GM19328 (cell line): ENCODE results near the gene PTPRS.

Experiments
- ATAC-seq: cut with Tn5 transposase; IDR thresholded peaks from one replicate; pipeline ENCODE4 v1.9.1; 2021; ENCODE audit warnings: mild to moderate bottlenecking, moderate library complexity; ENCODE audit not compliant: unreplicated experiment

PTPRS gene

DNA sequence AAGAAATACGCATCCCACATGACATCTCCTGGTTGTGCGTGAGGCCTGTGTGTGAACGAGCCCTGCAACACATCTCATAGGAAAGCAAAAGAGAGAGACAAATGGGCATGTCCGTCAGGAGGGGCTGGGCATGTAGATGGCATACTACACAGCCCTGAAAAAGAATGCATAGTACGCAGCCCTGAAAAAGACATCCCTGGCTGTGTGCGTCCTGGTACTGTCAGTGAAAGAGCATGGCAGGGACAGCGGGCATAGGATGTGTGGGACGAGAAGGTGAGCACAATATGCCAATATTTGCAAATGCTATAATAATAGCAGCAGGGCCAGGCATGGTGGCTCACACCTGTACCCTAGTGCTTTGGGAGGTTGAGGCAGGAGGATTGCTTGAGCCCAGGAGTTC lies 28.6 kb downstream of the PTPRS start:
- no peak for ATAC-seq

GRCh38 chr19:5309438-5310204 lies 31.0 kb downstream of the PTPRS start:
- no peak for ATAC-seq

DNA sequence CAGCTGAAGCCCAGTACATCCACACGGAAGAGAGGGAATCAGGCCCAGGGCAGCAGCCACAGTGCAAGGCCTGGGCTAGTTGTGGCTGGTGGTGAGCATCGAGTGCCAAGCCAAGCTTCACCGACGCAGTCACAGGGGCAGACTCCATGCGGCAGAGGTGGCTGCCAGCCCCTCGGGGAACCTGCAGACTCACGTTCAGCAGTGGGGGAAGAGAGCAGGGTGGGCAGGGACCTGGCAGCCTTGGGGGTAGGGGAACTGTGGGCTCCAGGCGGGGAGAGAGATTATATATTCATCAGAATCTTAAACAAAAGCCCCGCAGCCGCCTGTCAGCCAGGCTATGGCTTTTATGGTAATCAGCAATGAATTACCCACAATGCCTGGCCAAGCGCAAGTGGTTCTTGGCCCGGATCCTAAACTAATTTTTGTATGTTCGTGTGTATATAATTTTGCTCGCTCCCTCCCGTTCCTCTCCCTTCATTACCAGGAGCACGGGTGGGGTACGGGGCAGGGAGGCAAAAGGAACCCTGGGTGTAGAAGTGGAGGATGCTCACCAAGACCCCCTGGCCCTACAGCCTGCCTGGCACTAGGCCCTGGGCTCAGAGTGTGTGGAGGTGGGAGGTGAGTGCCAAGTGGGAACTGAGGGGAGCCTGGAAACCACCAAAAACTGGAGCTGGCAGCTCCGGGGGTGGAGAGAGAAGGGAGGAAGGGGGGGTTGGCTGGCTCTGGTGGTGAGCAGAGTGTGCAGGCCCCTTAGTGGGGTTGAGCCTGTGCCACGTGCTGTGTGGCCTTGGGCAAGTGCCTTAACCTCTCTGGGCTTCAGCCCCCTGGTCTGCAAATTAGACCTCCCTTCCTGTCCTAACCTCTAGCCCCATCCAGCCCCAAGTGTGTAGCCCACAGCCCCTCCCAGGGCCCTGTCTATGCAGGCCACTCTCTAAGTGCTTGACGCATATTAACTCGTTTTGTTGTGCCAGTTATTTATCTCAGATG lies 31.9 kb downstream of the PTPRS start:
- ATAC-seq: no peak

DNA sequence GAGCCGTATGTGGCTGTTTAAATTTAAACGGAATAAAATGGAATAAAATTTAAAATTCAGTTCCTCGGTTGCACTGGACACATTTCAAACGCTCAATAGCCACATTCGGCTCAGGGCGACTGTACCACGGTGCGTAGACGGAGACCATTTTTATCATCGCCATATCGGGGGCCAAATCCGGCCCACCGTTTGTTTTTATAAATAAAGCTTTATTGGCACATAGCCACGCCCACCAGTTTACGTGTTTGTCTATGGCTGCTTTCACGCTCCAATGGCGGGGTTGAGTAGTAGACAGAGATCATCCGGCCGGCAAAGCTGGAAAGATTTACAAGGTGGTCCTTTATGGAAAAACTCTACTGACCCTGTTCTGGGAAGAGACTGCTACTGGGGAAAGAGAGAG lies 33.0 kb downstream of the PTPRS start:
- ATAC-seq: no peak

DNA sequence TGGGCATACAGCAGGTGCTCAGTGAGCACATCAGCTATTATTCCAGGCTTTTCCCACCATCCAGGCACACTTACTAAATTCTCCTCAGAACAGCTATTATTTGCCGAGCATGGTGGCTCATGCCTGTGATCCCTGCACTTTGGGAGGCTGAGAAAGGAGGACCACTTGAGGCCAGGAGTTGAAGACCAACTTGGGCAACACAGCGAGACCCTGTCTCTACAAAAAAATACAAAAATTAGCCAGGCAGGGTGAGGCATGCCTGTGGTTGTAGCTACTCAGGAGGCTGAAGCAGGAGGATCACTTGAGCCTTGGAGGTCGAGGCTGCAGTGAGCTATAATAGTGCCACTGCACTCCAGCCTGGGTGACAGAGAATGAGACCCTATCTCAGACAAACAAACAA lies 35.4 kb downstream of the PTPRS start:
- ATAC-seq: no peak

- ATAC-seq: no peak
These were observed 36.1 kb downstream of the PTPRS start for GRCh38 chr19:5304486-5304885.

- ATAC-seq: no peak
These were observed 37.4 kb downstream of the PTPRS start for GRCh38 chr19:5303208-5303607.

DNA sequence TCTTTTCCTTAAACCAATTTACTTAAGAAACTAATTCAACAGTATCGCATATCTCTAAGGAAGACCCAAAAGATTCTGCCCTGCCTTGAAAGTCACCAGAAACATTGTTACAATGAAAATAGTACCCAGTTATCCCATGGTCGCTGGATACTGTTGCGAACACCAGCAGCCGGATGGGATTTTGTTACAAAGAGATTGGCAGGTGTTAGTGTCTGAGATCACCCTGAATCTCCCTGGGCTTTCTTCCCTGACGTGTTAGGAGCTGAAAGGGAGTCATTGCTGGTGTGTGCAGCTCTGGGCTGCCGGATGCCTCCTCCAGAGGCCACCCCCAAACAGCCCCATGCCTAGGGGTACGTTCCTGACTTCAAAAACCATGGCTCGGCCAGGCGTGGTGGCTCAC lies 38.2 kb downstream of the PTPRS start:
- ATAC-seq: no peak

DNA sequence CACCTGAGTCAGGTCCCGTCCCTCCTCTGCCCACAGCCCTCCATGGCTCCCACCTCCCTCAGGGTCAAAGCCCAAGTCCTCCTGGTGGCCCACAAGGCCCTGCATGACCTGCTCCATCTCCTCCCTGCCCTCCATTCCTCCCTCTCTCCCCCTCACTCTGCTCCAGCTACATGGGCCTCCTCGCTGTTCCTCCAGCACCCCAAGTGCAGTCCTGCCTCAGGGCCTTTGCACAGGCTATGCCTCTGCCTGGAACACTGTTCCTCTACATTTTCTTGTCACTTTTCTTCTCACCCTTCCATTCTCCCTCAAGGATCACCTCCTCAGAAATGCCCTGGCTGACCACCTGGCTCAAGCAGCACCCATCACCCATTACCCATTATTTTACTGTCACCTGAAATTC lies 41.5 kb downstream of the PTPRS start:
- ATAC-seq: no peak

DNA sequence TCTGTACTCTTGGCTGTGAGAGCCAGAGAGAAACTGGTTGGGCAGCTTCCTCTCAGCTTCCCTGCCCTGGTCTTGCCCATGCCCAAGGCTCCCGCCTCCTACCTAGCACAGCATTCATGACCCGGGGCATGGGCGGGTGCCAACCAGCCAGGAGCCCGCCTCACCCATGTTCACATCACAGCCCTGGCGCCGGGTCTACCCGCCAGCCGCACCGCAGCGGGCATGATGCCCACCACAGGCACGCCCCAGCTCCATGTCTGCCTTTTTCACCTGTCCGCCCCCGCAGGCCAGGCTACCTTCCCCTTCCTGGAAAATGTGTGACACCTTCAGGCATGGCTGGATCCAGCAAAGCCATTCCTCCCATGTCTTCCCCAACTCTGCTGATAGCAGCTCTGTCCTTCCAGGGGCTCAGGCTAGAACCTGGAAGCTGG lies 42.1 kb downstream of the PTPRS start:
- no peak for ATAC-seq

- no peak for ATAC-seq
These were observed 43.3 kb downstream of the PTPRS start for GRCh38 chr19:5297272-5297669.

DNA sequence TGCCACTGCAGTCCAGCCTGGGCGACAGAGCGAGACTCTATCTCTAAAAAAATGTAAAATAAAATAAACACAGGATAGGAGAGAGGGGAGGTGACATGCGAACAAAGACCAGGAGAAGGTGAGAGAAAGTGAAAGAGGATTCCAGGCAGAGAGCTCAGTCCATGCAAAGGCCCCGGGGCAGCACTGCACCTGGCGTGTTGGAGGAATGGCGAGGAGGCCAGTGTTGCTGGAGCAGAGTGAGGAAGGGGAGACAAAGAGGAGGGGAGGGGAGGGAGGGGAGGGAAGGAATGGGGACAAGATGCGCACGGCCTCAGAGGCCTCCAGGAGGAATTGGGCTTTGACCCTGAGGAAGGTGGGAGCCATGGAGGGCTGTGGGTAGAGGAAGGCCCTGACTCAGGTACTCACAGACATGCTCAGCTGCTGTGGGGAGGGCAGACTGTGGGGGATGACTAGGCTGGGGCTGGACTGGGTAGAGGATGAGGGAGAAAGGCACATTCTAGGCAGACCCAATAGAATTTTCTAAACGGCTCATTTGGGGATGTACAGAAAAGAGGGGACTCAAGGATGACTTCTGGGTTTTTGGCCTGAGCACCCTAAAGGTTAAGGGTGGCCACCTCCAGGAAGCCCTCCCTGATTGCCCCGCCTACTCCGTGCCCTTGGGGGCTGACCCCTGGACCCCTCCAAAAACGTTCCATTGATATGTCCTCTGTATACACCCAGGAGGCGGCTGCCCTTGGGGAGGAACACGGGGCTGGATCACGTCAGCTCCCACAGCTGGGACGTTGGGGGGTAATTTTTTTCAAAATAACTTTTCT lies 43.9 kb downstream of the PTPRS start:
- no peak for ATAC-seq

GRCh38 chr19:5296021-5296420 lies 44.6 kb downstream of the PTPRS start:
- ATAC-seq: no peak

DNA sequence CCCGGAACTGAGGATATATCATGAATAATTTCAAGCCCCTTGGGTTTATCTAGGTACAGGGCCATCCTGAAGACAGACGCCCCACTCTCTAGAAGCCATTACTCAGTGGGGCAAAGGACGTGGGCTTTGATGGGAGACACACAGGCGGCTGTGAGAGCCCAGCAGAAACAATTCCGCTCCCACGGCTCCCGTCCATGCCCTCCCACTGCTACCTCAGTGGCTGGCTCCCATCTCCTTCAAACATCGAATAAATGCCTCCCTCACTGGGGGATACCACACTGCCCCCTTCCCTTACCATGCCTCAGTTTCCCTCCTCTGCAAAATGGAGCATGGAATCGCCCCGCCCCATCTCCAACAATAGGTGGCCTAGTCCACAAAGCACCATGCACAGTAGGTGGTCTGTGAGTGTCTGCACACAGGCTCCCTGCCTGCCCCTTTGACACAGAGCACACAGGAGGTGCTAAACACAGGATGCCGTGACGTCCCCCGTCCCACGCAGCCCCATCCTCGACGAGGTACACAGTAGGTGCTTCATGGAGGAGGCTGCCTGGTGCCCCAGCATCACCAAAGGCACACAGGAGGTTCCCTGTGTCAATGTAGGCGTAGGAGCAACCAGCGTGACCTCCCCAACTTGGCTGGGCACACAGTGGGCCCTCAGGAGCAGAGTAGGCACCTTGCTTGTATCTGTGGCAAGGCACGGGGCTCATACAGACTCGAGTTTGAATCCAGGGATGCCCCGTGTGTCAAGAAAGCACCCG lies 46.0 kb downstream of the PTPRS start:
- no peak for ATAC-seq

DNA sequence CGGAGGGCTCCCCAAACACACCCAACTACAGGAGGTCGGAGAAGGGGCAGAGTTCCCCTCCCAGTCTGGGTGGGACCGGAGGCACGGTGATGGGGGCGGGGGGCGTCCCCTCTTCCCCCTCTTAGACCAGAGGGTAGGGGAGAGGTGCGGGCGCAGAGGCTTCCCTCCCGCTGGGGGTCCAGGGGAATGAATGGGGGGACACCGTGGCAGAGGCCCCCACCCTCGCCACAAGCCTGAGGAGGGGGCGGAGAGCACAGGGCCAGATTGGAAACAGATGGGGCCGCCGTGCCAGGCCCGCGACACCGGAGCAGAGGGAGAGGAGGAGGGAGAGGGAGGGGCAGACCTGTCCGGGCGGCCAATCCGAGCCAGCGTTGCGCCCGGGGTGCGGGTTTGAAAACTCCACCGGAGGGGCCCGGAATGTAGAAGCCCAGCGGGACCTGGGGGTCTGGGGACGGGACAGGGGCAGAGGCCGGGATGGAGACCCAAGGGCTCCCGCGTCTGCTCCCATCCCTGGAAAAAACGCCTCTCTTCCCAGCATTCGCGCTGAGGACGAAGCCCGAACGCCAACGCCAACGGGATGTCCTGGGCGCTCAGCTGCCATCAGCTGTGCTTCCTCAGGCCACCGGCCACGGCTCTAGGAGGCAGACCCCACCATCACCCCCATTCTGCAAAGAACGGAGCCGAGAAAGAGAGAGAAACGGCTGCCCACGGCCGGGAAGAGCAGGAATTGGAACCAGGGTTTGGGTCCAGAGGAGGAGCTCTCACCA lies 46.8 kb downstream of the PTPRS start:
- no peak for ATAC-seq

DNA sequence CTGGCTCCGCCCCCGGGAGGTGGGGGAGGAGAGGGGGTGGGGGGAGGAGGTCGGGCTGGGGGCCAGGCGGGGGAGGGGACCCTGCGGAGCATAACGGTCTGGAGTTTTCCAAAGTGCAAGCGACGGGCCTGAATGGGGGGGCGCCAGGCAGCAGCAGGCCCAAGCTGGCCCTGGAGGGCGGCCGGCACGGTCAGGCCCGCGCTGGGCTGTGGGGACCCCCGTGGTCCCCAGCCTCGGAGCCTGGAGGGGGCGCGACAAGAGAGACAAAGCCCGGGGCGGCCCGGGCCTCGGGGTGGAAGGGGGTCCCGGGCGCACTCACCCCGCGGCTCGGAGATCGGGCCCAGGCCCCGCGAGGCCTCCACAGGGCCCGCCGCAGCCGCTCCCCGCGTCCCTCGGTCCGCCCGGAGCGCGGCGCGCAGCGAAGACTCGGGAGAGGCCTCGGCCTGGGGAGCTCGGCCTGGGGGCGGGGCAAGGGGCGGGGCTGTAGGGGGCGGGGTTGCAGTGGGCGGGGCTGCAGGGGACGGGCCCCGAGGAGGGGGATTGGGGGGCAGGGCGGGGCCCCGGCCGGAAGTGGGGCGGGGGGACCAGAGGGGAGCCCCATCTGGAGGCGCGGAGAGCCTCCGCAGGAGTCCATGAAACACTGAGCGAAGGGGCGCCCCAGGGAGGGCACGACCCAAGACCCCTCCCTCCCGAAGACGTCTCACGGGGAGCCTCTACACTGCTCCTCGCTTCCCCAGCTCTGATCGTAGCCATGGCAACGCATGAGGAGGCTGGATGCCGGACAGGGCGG lies 47.6 kb downstream of the PTPRS start:
- no peak for ATAC-seq

DNA sequence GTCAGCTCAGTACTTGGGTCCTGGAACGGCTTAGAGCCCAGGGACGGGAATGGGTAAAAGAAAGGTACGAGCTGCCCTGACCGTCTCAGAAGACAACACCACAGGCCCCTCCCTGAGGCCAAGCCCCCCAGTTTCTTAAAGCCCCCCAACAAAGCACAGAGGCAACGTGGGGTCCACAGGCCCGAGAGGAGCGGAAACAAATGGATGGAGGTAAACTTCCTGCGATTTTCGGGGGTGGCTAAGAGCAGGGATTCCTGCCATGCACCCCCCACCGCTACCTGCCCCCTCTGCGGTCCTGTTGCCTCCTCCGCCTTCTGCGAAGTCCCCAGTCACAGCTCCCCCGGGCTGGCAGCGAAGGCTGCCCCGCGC lies 48.2 kb downstream of the PTPRS start:
- ATAC-seq: no peak

GRCh38 chr19:5291588-5292193 lies 48.9 kb downstream of the PTPRS start:
- ATAC-seq: no peak
